Activated naive CD8-positive, alpha-beta T cell treated with anti-CD3 and anti-CD28 coated beads, Interleukin-2, amount 10 ng/mL, durations not matched to agents 7 days and 5 days (primary cell): ENCODE data around the gene FAM124B. TPM values are rescaled to one million over a fixed set of nuclear protein-coding genes. Genes with fewer than 3 reads are reported as not detected.
"Not testable (repeated sequence)": the region's sequence is repeated elsewhere in the genome, so short reads cannot be mapped to it uniquely, and the experiment has no call there.

Experiments
- ATAC-seq: fragments of 150-1000 bp; cut with Tn5 transposase; one replicate; pipeline ENCODE4 v1.10.0; 2021; ENCODE audit warnings: low read depth, moderate library complexity
- POLR2A ChIA-PET: fragments of 350-600 bp; sonication (Branson Sonifier 250); formaldehyde crosslinking; loops from one replicate; lab custom pipeline; 2021; ENCODE audit warnings: antibody characterized with exemption; lab: Charles Lee
- DNase-seq: peaks from one replicate; pipeline ENCODE4 v3.0.0; 2021
- H3K27ac Mint-ChIP-seq: one replicate; pipeline ENCODE4 v1.8.0; 2022; ENCODE audit warnings: mild to moderate bottlenecking, mixed read lengths
- H3K27me3 Mint-ChIP-seq: one replicate; pipeline ENCODE4 v1.8.0; 2022; ENCODE audit warnings: mild to moderate bottlenecking, moderate library complexity, mixed read lengths
- H3K36me3 Mint-ChIP-seq: one replicate; pipeline ENCODE4 v1.8.0; 2021; ENCODE audit warnings: mild to moderate bottlenecking, mixed read lengths
- H3K4me1 Mint-ChIP-seq: one replicate; pipeline ENCODE4 v1.8.0; 2021; ENCODE audit warnings: mixed read lengths
- H3K4me3 Mint-ChIP-seq: one replicate; pipeline ENCODE4 v1.8.0; 2022; ENCODE audit warnings: mild to moderate bottlenecking, moderate library complexity, mixed read lengths
- H3K9me3 Mint-ChIP-seq: one replicate; pipeline ENCODE4 v1.8.0; 2021; ENCODE audit warnings: mixed read lengths
- total RNA-seq, 2 experiments: library from RNA; stranded (reverse); gene quantifications; one replicate each; pipeline ENCODE4 v1.2.3, GENCODE V29; 2021

The FAM124B gene
- total RNA-seq, 2 experiments from 2014 or later: 0.17 to 0.34 TPM

GRCh38 chr2:224405841-224406370 lies 4.0 kb upstream of the FAM124B start:
- peaks cover 6% of the 10 kb centered on the region for H3K4me1 Mint-ChIP-seq
- no peaks in the 10 kb centered on the region for H3K9me3 Mint-ChIP-seq
- no peak overlapping the region for H3K27ac Mint-ChIP-seq
- no peak overlapping the region for H3K4me3 Mint-ChIP-seq
- ATAC-seq (no peak), DNase-seq (no peak)
- H3K36me3 Mint-ChIP-seq: no peaks in the 10 kb centered on the region
- H3K27me3 Mint-ChIP-seq: peaks cover 11% of the 10 kb centered on the region
- POLR2A ChIA-PET: no interaction called here

- Mint-ChIP-seq H3K27me3 (peaks cover 11% of the 10 kb centered on the region), H3K27ac (no peak overlapping the region), H3K4me1 (peaks cover 6% of the 10 kb centered on the region), H3K4me3 (no peak overlapping the region), H3K36me3 (no peaks in the 10 kb centered on the region), H3K9me3 (no peaks in the 10 kb centered on the region)
- POLR2A ChIA-PET: no interaction called here
- ATAC-seq: no peak
- DNase-seq: no peak
These were observed 3.5 kb upstream of the FAM124B start for GRCh38 chr2:224405412-224405811.

- peaks cover 8% of the 10 kb centered on the region for H3K27me3 Mint-ChIP-seq
- POLR2A ChIA-PET: interaction anchor here (1.8 kb wide), 1 partner anchor 180 kb away, joined by 3 read pairs; the partner anchor contains the start of gene CUL3
- no peaks in the 10 kb centered on the region for H3K36me3 Mint-ChIP-seq
- ATAC-seq: no peak
- no peak overlapping the region for H3K4me3 Mint-ChIP-seq
- peaks cover 6% of the 10 kb centered on the region for H3K4me1 Mint-ChIP-seq
- no peaks in the 10 kb centered on the region for H3K9me3 Mint-ChIP-seq
- H3K27ac Mint-ChIP-seq: no peak overlapping the region
- no peak for DNase-seq
These were observed 2.9 kb upstream of the FAM124B start for GRCh38 chr2:224404796-224405195.

- ATAC-seq: no peak
- POLR2A ChIA-PET: interaction anchor here (1.8 kb wide), 1 partner anchor 182 kb away, joined by 3 read pairs; the partner anchor contains the start of gene CUL3
- H3K4me3 Mint-ChIP-seq: no peak overlapping the region
These were observed 1.8 kb upstream of the FAM124B start for GRCh38 chr2:224403657-224404056.

GRCh38 chr2:224400886-224401632 lies 848 bp downstream of the FAM124B start:
- no peak overlapping the region for H3K27ac Mint-ChIP-seq
- H3K4me3 Mint-ChIP-seq: peak overlapping the region; percentile 79
- DNase-seq (no peak), ATAC-seq (peak; percentile 21)
- no peaks in the 10 kb centered on the region for H3K9me3 Mint-ChIP-seq
- peaks cover 3% of the 10 kb centered on the region for H3K4me1 Mint-ChIP-seq
- no peaks in the 10 kb centered on the region for H3K36me3 Mint-ChIP-seq
- peaks cover 8% of the 10 kb centered on the region for H3K27me3 Mint-ChIP-seq
- POLR2A ChIA-PET: interaction anchor here (0.7 to 0.8 kb wide), 2 partner anchors 185 kb away, joined by 3 read pairs; no protein-coding TSS in a partner anchor

More at GRCh38 chr2:224403657-224404056, 1.8 kb upstream of the FAM124B start:
- Mint-ChIP-seq H3K9me3 (no peaks in the 10 kb centered on the region), H3K27me3 (peaks cover 8% of the 10 kb centered on the region), H3K27ac (no peak overlapping the region), H3K4me1 (peaks cover 6% of the 10 kb centered on the region), H3K36me3 (no peaks in the 10 kb centered on the region)
- no peak for DNase-seq

- no peak for DNase-seq
- Mint-ChIP-seq H3K27me3 (peaks cover 8% of the 10 kb centered on the region), H3K4me1 (peaks cover 3% of the 10 kb centered on the region), H3K27ac (no peak overlapping the region), H3K9me3 (no peaks in the 10 kb centered on the region), H3K36me3 (no peaks in the 10 kb centered on the region), H3K4me3 (no peak overlapping the region)
- POLR2A ChIA-PET: interaction anchor here (0.7 to 0.9 kb wide), 2 partner anchors 185 to 1538 kb away, joined by 3 read pairs; no protein-coding TSS in a partner anchor
- ATAC-seq: no peak
These were observed 1.6 kb downstream of the FAM124B start for GRCh38 chr2:224400174-224400810.

- Mint-ChIP-seq H3K36me3 (no peaks in the 10 kb centered on the region), H3K9me3 (no peaks in the 10 kb centered on the region), H3K27ac (no peak overlapping the region), H3K4me3 (no peak overlapping the region), H3K27me3 (peaks cover 7% of the 10 kb centered on the region), H3K4me1 (peaks cover 3% of the 10 kb centered on the region)
- ATAC-seq (no peak), DNase-seq (no peak)
- POLR2A ChIA-PET: no interaction called here
These were observed 3.6 kb downstream of the FAM124B start for GRCh38 chr2:224398289-224398688.

GRCh38 chr2:224397100-224397499 lies 4.8 kb downstream of the FAM124B start:
- POLR2A ChIA-PET, ATAC-seq, H3K36me3 Mint-ChIP-seq: not testable (repeated sequence)

GRCh38 chr2:224395620-224396390 lies 6.1 kb downstream of the FAM124B start:
- Mint-ChIP-seq H3K4me1 (no peaks in the 10 kb centered on the region), H3K27ac (no peak overlapping the region), H3K36me3 (no peaks in the 10 kb centered on the region), H3K27me3 (peaks cover 5% of the 10 kb centered on the region), H3K9me3 (no peaks in the 10 kb centered on the region), H3K4me3 (no peak overlapping the region)
- no peak for DNase-seq
- POLR2A ChIA-PET: no interaction called here
- ATAC-seq: no peak

More at GRCh38 chr2:224397100-224397499, 4.8 kb downstream of the FAM124B start:
- H3K27ac Mint-ChIP-seq, DNase-seq, H3K27me3 Mint-ChIP-seq, H3K9me3 Mint-ChIP-seq, H3K4me3 Mint-ChIP-seq, H3K4me1 Mint-ChIP-seq: not testable (repeated sequence)

- POLR2A ChIA-PET: no interaction called here
- no peak overlapping the region for H3K27ac Mint-ChIP-seq
- H3K36me3 Mint-ChIP-seq: no peaks in the 10 kb centered on the region
- no peaks in the 10 kb centered on the region for H3K9me3 Mint-ChIP-seq
- H3K4me1 Mint-ChIP-seq: no peaks in the 10 kb centered on the region
- ATAC-seq: no peak
- DNase-seq: no peak
- H3K4me3 Mint-ChIP-seq: no peak overlapping the region
- peaks cover 5% of the 10 kb centered on the region for H3K27me3 Mint-ChIP-seq
These were observed 8.6 kb downstream of the FAM124B start for GRCh38 chr2:224393157-224393872.

GRCh38 chr2:224392545-224392944 lies 9.4 kb downstream of the FAM124B start:
- no peaks in the 10 kb centered on the region for H3K9me3 Mint-ChIP-seq
- no peaks in the 10 kb centered on the region for H3K4me1 Mint-ChIP-seq
- DNase-seq (no peak), ATAC-seq (no peak)
- no peak overlapping the region for H3K27ac Mint-ChIP-seq
- no peaks in the 10 kb centered on the region for H3K36me3 Mint-ChIP-seq
- POLR2A ChIA-PET: no interaction called here
- no peak overlapping the region for H3K4me3 Mint-ChIP-seq
- peaks cover 6% of the 10 kb centered on the region for H3K27me3 Mint-ChIP-seq

- Mint-ChIP-seq H3K4me3 (no peak overlapping the region), H3K4me1 (no peaks in the 10 kb centered on the region), H3K9me3 (no peaks in the 10 kb centered on the region), H3K27ac (no peak overlapping the region), H3K27me3 (peaks cover 8% of the 10 kb centered on the region), H3K36me3 (no peaks in the 10 kb centered on the region)
- DNase-seq (no peak), ATAC-seq (no peak)
- POLR2A ChIA-PET: no interaction called here
These were observed 12.6 kb downstream of the FAM124B start for GRCh38 chr2:224389317-224389716.
